H1 (cell line): ENCODE measurements around the gene SMAD1. TPM values are rescaled to one million over a fixed set of nuclear protein-coding genes. Genes with fewer than 3 reads are reported as not detected.

Experiments used
- ATF3 ChIP-seq: IDR thresholded peaks from 2 replicates; pipeline ENCODE4 v1.6.1; 2011; ENCODE audit warnings: low read depth, mild to moderate bottlenecking, low read length; ENCODE audit not compliant: insufficient read depth
- EGR1 ChIP-seq: IDR thresholded peaks from 2 replicates; pipeline ENCODE4 v1.6.1; 2011; ENCODE audit warnings: low read depth, low read length, borderline replicate concordance
- EZH2 ChIP-seq: fragments of 200-600 bp; sonication (generic); IDR thresholded peaks from 2 replicates; pipeline ENCODE4 v1.7.1; 2012; ENCODE audit warnings: low read depth, mild to moderate bottlenecking, moderate library complexity, low read length, inconsistent platforms; ENCODE audit not compliant: severe bottlenecking
- HDAC6 ChIP-seq: IDR thresholded peaks from one replicate; pipeline ENCODE4 v1.7.1; 2012; ENCODE audit warnings: low read depth, mild to moderate bottlenecking, inconsistent platforms, low read length, moderate library complexity
- NRF1 ChIP-seq: IDR thresholded peaks from 2 replicates; pipeline ENCODE4 v1.6.1; 2011; ENCODE audit warnings: mild to moderate bottlenecking, low read depth, low read length, improper control_type of control experiment
- PHF8 ChIP-seq: fragments of 200-600 bp; sonication (generic); conservative IDR thresholded peaks from 2 replicates; pipeline ENCODE4 v1.7.1; 2012; ENCODE audit warnings: low read depth, mild to moderate bottlenecking, inconsistent platforms, low read length, moderate library complexity
- SIX5 ChIP-seq: IDR thresholded peaks from 2 replicates; pipeline ENCODE4 v1.6.1; 2011; ENCODE audit warnings: mild to moderate bottlenecking, low read depth, low read length
- polyA plus RNA-seq, 7 experiments: library from polyadenylated mRNA; depleted of rRNA in 3 of 7; stranded (reverse) in 5 of 7; unstranded in 2 of 7; fragments of >200 nt in 5 of 7; fragments of 200-250 nt in 2 of 7; gene quantifications; 1 replicate in 5 of 7; 2 replicates in 1 of 7; 4 replicates in 1 of 7; pipeline versions ENCODE4 v1.2.1 to v1.2.3, GENCODE V29; 2011 to 2013; ENCODE audit warnings: missing spikeins in 2 of 7, mixed read lengths in 2 of 7
- total RNA-seq: library from RNA; stranded (reverse); fragmentation: NEBNext Ultra II Directional; extraction: Animal tissue kit (Norgen Biotek cat#: 25700); gene quantifications from 2 replicates; pipeline ENCODE4 v1.2.1, GENCODE V29; 2021

The SMAD1 gene
- total and polyA plus RNA-seq, 2 of the 8 experiments (the other 6 are each of a cell fraction or from before 2014, with no cell fraction given): 22.6 to 25.3 TPM

GRCh38 chr4:145541346-145541745 is 59.7 kb downstream of the SMAD1 start (continued):
- no peak for TF ChIP-seq SIX5
- no peak for TF ChIP-seq NRF1
- no peak for TF ChIP-seq PHF8
- TF ChIP-seq EZH2: no peak
- TF ChIP-seq ATF3: no peak
- no peak for TF ChIP-seq HDAC6
- no peak for TF ChIP-seq EGR1
